HG03095 (cell line): Measurements from ENCODE around the gene TSKU.

ENCODE experiments used
- ATAC-seq: cut with Tn5 transposase; IDR thresholded peaks from one replicate; pipeline ENCODE4 v1.9.1; 2021; ENCODE audit warnings: moderate library complexity; ENCODE audit not compliant: unreplicated experiment

Gene TSKU

GRCh38 chr11:76750746-76751145 lies 32.4 kb upstream of the TSKU start:
- ATAC-seq = no peak

- no peak for ATAC-seq
These were observed 30.6 kb upstream of the TSKU start for GRCh38 chr11:76752321-76753143.

- no peak for ATAC-seq
These were observed 29.7 kb upstream of the TSKU start for GRCh38 chr11:76753449-76753848.

- no peak for ATAC-seq
These were observed 29.2 kb upstream of the TSKU start for GRCh38 chr11:76753950-76754349.

GRCh38 chr11:76756341-76756741 lies 26.8 kb upstream of the TSKU start:
- ATAC-seq = no peak

GRCh38 chr11:76758311-76758710 lies 24.8 kb upstream of the TSKU start:
- no peak for ATAC-seq

GRCh38 chr11:76759092-76759491 lies 24.1 kb upstream of the TSKU start:
- no peak for ATAC-seq

- ATAC-seq = no peak
These were observed 23.6 kb upstream of the TSKU start for GRCh38 chr11:76759517-76759916.

- ATAC-seq = no peak
These were observed 22.9 kb upstream of the TSKU start for GRCh38 chr11:76760236-76760635.

GRCh38 chr11:76761718-76762355 lies 21.3 kb upstream of the TSKU start:
- no peak for ATAC-seq

- ATAC-seq = no peak
These were observed 20.8 kb upstream of the TSKU start for GRCh38 chr11:76762356-76762752.

GRCh38 chr11:76762867-76763572 lies 20.1 kb upstream of the TSKU start:
- ATAC-seq = no peak

- no peak for ATAC-seq
These were observed 19.4 kb upstream of the TSKU start for GRCh38 chr11:76763573-76764346.

GRCh38 chr11:76764941-76765665 lies 18.1 kb upstream of the TSKU start:
- ATAC-seq = no peak

- ATAC-seq = no peak
These were observed 17.2 kb upstream of the TSKU start for GRCh38 chr11:76765863-76766350.

GRCh38 chr11:76766521-76766920 lies 16.6 kb upstream of the TSKU start:
- ATAC-seq = no peak

GRCh38 chr11:76767659-76768058 lies 15.5 kb upstream of the TSKU start:
- no peak for ATAC-seq

GRCh38 chr11:76768088-76768908 lies 14.9 kb upstream of the TSKU start:
- ATAC-seq = no peak

- no peak for ATAC-seq
These were observed 14.1 kb upstream of the TSKU start for GRCh38 chr11:76768909-76769560.
